Spleen (tissue), 7 donors: ENCODE data around the gene DHX38.

ENCODE experiments used
- POLR2A ChIP-seq, 3 donors: fragments of 450-650 bp; IDR thresholded peaks; one replicate each; pipeline ENCODE4 v1.5.1; 2017; ENCODE audit warnings: antibody characterized with exemption in 3 of 3, mild to moderate bottlenecking in 1 of 3
- POLR2AphosphoS5 ChIP-seq, 3 donors: sonication (generic); formaldehyde crosslinking; IDR thresholded peaks; one replicate each; pipeline ENCODE4 v1.5.1; 2017; ENCODE audit warnings: antibody characterized with exemption in 3 of 3
- TF ChIP-seq, protein P1 (sequence below), 11 experiments: fragments of 200-600 bp in 7 of 11; fragments of 450-650 bp in 4 of 11; sonication (generic) in 4 of 11; IDR thresholded peaks in 8 of 11; conservative IDR thresholded peaks in 3 of 11; 1 replicate in 7 of 11; 2 replicates in 4 of 11; pipeline versions ENCODE4 v1.4.0 to v1.8.0; 2016 to 2021; ENCODE audit warnings: antibody characterized with exemption in 11 of 11, inconsistent platforms in 4 of 11, mild to moderate bottlenecking in 1 of 11
- donor health status: DM: no; HTN: no; CAD: no; lungs with moderate emphysema.
- donor health status: DM: no; HTN: no; CAD: no.
- donor health status: DM: no; HTN: no; CAD: no.

DNA sequence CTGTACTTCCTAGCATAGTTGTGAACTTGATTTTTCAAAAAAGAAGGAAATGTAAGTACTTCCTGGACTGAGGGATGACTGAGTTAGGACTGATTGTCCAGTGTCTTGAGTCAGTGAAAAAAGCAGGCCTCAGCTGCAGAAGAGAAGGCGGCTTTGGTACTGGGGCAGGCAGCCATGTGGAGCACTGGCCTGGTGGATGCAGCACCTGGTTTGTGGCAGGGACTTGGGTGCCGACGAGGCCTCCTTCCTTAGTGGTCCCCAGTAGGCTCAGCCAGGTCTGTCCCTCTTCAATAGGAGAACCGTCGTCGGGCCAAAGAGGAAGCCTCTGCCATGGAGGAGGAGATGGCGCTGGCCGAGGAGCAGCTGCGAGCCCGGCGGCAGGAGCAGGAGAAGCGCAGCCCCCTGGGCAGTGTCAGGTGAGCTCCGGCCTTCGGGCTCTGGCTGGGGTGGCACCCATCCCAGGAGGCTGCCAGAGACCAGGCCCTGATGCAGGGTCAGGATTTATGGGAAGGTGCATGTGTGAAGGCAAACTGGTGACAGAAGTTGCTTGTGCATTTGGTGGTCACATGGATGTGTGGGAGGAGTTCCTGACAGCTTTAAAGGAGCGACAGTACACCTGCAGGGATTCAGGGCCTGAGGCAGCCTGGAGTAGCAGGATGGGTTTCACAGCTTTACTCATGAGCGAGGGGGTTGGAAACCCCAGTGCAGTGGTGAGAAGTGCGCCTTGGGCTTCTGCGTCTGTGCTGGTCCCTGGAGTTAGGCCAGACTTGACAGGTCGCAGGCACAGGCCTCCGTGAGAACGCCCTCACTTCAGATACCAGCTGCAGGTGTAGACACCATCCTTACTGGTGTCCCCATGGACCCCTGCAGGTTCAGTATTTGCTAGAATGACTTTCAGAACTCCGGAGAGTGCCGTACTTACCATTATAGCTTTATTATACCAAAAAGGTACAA, 17.3 kb downstream of the DHX38 start:
- TF ChIP-seq, protein P1, sequence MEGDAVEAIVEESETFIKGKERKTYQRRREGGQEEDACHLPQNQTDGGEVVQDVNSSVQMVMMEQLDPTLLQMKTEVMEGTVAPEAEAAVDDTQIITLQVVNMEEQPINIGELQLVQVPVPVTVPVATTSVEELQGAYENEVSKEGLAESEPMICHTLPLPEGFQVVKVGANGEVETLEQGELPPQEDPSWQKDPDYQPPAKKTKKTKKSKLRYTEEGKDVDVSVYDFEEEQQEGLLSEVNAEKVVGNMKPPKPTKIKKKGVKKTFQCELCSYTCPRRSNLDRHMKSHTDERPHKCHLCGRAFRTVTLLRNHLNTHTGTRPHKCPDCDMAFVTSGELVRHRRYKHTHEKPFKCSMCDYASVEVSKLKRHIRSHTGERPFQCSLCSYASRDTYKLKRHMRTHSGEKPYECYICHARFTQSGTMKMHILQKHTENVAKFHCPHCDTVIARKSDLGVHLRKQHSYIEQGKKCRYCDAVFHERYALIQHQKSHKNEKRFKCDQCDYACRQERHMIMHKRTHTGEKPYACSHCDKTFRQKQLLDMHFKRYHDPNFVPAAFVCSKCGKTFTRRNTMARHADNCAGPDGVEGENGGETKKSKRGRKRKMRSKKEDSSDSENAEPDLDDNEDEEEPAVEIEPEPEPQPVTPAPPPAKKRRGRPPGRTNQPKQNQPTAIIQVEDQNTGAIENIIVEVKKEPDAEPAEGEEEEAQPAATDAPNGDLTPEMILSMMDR (IDR thresholded peaks at IDR 0.05 in 8 of 11, conservative IDR thresholded peaks at IDR 0.05 in 3 of 11), result no peak
- TF ChIP-seq POLR2A (IDR thresholded peaks at IDR 0.05) (no peak), POLR2AphosphoS5 (IDR thresholded peaks at IDR 0.05) (peak in 1 of 3 donors; percentile 45)
